A673 (cell line): ENCODE results near the gene IGSF10.

Experiments used
- CTCF ChIP-seq: fragments of 300-800, 200-600 bp; sonication (generic); conservative IDR thresholded peaks from 2 replicates; pipeline ENCODE4 v1.5.1; 2017; ENCODE audit warnings: low read depth, mild to moderate bottlenecking, antibody characterized with exemption, low read length, moderate library complexity, mixed read lengths
- EZH2 ChIP-seq: fragments of 200-600 bp; sonication (generic); IDR thresholded peaks from 2 replicates; pipeline ENCODE4 v1.6.1; 2017; ENCODE audit warnings: borderline replicate concordance, low read depth, mild to moderate bottlenecking, mixed read lengths, antibody characterized with exemption, low read length; ENCODE audit not compliant: poor library complexity, severe bottlenecking

DNA sequence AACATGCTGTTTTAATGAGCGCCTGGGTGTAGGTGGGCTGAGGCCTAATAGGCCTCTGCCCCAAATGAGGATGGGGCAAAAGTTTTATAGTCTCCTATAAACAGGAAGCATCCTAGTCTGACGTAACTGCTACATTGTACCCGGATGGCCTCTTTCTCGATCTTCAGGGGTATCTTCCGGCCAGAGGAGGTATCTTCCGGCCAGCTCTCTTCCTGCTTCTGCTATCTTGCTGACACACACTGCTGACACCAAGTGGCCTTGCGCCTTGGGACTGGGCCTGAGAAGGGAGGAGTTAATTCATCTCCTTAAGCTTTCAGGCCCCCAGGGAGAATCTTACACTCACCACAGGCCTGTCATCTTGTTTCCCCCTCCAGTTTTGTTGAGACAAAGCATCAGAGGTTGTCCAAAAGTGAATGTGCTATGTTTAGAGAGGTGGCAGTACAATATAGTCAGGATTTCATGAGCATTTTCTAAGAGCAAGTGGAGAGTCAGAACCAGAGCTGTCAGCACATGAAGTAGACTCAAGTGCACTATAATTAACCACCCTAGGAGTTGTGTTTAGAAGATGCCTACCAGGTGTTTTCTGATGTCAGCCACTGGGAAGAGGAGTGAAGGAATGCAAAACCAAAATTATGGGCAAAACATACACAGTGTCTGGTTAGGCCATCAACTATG, 15.6 kb upstream of the IGSF10 start:
- TF ChIP-seq CTCF (no peak), EZH2 (no peak)
